ENCODE results near the gene ZFTA. TPM values are rescaled to one million over a fixed set of nuclear protein-coding genes. Genes with fewer than 3 reads are reported as not detected.

Gene ZFTA
- total RNA-seq, 6 donors from 2014 or later: 6.1 to 13.1 (median 9.7) TPM

DNA sequence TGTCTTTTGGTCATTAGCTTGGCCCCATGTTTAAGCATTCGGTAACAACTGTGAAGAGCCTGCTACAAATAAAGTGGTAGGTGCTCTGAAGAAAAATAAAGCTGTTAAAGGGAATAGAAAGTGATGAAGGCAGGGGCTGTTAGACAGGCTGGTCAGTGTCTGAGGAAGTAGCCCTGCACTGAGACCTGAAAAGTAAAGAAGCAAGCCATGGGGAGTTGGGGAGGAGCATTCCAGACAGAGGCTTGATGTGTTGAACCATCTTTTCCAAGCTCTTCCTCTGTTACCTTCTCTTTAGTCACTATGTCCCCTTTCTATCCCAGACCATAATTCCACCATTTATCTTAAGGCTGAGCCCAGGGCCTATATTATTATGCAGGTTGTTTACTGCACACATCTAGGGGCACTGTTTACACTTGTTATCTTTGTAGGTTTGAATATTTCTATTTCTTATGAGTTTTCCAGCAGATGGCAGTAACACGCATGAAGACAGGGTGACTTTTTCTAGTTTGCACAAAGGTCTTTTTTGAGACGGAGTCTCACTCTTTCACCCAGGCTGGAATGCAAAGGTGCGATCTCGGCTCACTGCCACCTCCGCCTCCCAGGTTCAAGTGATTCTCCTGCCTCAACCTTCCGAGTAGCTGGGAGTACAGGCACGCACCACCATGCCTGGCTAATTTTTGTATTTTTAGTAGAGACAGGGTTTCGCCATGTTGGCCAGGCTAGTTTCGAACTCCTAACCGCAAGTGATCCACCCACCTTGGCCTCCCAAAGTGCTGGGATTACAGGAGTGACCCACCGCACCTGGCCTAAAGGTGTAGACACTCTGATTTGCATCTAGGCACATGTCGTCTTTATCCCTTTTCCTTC, 23.0 kb downstream of the ZFTA start:
- Histone ChIP-seq H3K36me3 (peaks cover 0 to 10% (median 2%) of the 10 kb centered on the region in 4 donors), H3K4me3 (no peak overlapping the region), H3K9me3 (no peaks in the 10 kb centered on the region), H3K27ac (no peak overlapping the region), H3K4me1 (no peaks in the 10 kb centered on the region), H3K27me3 (no peaks in the 10 kb centered on the region)
- DNase-seq (no peak), ATAC-seq (ENCODE audit: low FRiP score in 2 of 2) (no peak)
- 79 to 83% methylated on average over 13 of the region's 13 CpGs for WGBS, 2 donors
- no peak for TF ChIP-seq EP300 (IDR thresholded peaks at IDR 0.05)
- no peak for TF ChIP-seq POLR2AphosphoS5 (IDR thresholded peaks at IDR 0.05)
- TF ChIP-seq, protein P1, sequence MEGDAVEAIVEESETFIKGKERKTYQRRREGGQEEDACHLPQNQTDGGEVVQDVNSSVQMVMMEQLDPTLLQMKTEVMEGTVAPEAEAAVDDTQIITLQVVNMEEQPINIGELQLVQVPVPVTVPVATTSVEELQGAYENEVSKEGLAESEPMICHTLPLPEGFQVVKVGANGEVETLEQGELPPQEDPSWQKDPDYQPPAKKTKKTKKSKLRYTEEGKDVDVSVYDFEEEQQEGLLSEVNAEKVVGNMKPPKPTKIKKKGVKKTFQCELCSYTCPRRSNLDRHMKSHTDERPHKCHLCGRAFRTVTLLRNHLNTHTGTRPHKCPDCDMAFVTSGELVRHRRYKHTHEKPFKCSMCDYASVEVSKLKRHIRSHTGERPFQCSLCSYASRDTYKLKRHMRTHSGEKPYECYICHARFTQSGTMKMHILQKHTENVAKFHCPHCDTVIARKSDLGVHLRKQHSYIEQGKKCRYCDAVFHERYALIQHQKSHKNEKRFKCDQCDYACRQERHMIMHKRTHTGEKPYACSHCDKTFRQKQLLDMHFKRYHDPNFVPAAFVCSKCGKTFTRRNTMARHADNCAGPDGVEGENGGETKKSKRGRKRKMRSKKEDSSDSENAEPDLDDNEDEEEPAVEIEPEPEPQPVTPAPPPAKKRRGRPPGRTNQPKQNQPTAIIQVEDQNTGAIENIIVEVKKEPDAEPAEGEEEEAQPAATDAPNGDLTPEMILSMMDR (IDR thresholded peaks at IDR 0.05): no peak
- TF ChIP-seq POLR2A (IDR thresholded peaks at IDR 0.05): no peak

DNA sequence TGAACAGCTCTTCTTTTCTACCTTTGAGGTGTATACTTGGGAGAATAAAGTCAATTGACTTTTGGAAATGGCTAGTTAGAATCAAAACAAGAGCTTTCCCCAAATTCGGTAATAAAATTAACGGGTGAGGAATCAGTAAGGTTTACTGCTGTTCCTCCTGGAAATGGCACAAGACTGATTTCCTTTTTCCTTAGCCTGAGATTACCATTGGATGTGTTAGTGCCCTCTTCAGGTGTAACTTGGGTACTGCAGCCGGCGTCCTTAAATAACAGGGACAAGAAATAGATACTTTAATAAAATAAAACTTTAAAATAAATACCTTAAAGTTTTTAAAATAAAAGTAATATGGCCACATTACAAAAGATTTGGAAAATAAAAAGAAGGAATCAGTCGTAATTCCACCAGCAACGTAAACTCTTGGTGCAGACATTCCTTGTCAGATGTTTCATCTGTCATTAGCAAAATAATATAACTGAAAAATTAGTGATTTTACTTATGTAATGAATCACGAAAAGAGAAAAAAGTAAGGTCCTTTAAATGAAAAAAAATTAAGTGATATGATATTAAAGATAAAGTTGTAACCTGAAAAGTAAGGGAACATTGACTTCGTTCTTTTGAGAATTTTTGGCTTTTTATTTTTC, 29.7 kb downstream of the ZFTA start:
- H3K27ac ChIP-seq: peak overlapping the region in 2 of 4 donors; percentile 14 to 21
- no peaks in the 10 kb centered on the region for H3K36me3 ChIP-seq
- no peaks in the 10 kb centered on the region for H3K27me3 ChIP-seq
- peaks cover 0 to 9% (median 5%) of the 10 kb centered on the region in 4 donors for H3K4me1 ChIP-seq
- H3K9me3 ChIP-seq: no peaks in the 10 kb centered on the region
- TF ChIP-seq POLR2AphosphoS5 (IDR thresholded peaks at IDR 0.05) (no peak), EP300 (IDR thresholded peaks at IDR 0.05) (no peak), POLR2A (IDR thresholded peaks at IDR 0.05) (no peak)
- TF ChIP-seq, protein P1 (IDR thresholded peaks at IDR 0.05): peak; percentile 76 to 99 (median 85)
- DNase-seq: peak in 1 of 2 donors; percentile 65
- no peak overlapping the region for H3K4me3 ChIP-seq
- WGBS, 2 donors: 22 to 24% methylated on average over 8 of the region's 8 CpGs
- ATAC-seq (ENCODE audit: low FRiP score in 2 of 2): peak in 1 of 2 donors; percentile 93

DNA sequence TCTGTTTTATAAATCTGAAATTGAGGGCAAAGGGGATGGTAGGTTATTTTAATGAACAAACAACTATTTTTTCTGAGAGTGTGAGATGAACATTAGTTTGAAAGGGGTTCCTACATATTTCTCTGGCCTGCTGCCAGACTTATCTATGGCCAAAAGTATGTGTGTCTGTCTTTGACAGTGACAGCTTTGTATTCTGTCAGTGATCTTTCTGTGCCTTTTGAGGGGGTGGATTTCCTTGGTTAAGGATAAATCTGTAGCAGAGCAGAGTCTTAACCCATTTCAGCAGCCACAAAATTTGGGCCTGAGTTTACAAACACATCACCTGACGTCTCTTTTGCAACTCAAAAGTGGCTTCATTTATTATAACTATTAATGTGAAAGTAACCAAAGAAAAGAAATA, 30.9 kb downstream of the ZFTA start:
- TF ChIP-seq POLR2A (IDR thresholded peaks at IDR 0.05) (no peak), EP300 (IDR thresholded peaks at IDR 0.05) (no peak), POLR2AphosphoS5 (IDR thresholded peaks at IDR 0.05) (no peak)
- TF ChIP-seq, protein P1 (IDR thresholded peaks at IDR 0.05): no peak
- Histone ChIP-seq H3K27ac (no peak overlapping the region), H3K9me3 (no peaks in the 10 kb centered on the region), H3K4me3 (no peak overlapping the region), H3K27me3 (no peaks in the 10 kb centered on the region), H3K36me3 (no peaks in the 10 kb centered on the region), H3K4me1 (peaks cover 0 to 9% (median 5%) of the 10 kb centered on the region in 4 donors)
- ATAC-seq (ENCODE audit: low FRiP score in 2 of 2) (no peak), DNase-seq (no peak)
- WGBS, 2 donors: 30 to 77% methylated on average over 1 of the region's 1 CpG

DNA sequence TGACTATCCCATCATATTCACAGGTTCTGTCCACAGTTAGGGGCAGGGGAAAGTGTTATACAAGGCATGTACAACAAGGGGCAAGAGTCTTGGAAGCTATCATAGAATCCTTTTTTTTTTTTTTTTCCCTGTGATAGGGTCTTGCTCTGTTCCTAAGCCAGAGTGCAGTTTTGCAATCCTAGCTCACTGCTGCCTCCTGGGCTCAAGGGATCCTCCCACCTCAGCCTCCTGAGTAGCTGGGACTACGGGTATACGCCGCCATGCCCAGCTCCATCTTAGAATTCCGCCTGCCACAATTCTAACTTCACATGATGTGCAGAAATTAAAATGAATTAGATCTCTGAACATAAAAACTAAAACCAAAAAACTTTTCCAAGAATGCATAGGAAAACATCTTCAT, 31.7 kb downstream of the ZFTA start:
- H3K4me3 ChIP-seq: no peak overlapping the region
- no peak for ATAC-seq (ENCODE audit: low FRiP score in 2 of 2)
- no peaks in the 10 kb centered on the region for H3K9me3 ChIP-seq
- no peak overlapping the region for H3K27ac ChIP-seq
- WGBS, 2 donors: 98 to 100% methylated on average over 4 of the region's 4 CpGs
- TF ChIP-seq POLR2A (IDR thresholded peaks at IDR 0.05) (no peak), POLR2AphosphoS5 (IDR thresholded peaks at IDR 0.05) (no peak), EP300 (IDR thresholded peaks at IDR 0.05) (no peak)
- TF ChIP-seq, protein P1 (IDR thresholded peaks at IDR 0.05): no peak
- no peak for DNase-seq
- no peaks in the 10 kb centered on the region for H3K27me3 ChIP-seq
- H3K4me1 ChIP-seq: peaks cover 0 to 9% (median 5%) of the 10 kb centered on the region in 4 donors
- H3K36me3 ChIP-seq: no peaks in the 10 kb centered on the region
